Epithelial cell of esophagus (primary cell): ENCODE results near the gene CLMN.

ENCODE experiments used
- DNase-seq: peaks from one replicate; pipeline ENCODE4 v3.0.0; 2010; ENCODE audit warnings: low read depth
- H3K4me3 ChIP-seq: 2 replicates; pipeline ENCODE4 v1.5.1; 2011; ENCODE audit warnings: mild to moderate bottlenecking, low read length, control low read depth
- TF ChIP-seq, protein P1 (sequence below): IDR thresholded peaks from 2 replicates; pipeline ENCODE4 v1.5.1; 2011; ENCODE audit warnings: low read depth, mild to moderate bottlenecking, low read length, control low read depth, inconsistent platforms; ENCODE audit not compliant: insufficient read depth; ENCODE audit errors: missing control alignments

The CLMN gene

DNA sequence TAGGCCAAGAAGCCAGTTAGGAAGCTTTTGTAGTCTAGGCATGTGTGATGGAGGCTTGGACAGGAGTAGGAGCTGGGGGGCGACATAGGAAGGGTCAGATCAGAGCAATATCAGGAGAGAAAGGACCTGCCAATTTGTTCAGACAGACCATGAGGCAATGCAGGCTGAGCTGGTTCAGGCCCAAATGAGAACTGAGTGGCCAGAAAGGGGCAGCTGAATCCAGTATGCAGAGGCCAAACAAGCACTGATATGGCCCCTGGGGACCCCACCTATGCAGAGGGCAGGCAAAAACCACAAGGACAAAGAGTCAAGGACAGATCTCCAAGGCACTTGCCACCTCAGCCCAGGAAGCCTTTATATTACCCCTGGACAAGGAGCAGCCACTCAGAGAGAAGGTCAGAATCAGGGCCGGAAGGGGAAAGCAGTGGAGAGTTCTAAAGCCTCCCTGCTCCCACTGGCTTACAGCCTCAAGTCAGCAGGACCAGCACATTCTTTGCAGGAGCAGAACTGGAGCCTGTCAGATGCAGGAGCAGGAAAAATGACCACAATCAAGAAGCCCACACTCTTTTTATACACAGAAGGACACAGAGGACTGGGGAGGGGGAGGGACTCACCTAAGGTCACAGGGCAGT, 37.2 kb downstream of the CLMN start:
- no peak for DNase-seq
- no peak overlapping the region for H3K4me3 ChIP-seq
- TF ChIP-seq, protein P1, sequence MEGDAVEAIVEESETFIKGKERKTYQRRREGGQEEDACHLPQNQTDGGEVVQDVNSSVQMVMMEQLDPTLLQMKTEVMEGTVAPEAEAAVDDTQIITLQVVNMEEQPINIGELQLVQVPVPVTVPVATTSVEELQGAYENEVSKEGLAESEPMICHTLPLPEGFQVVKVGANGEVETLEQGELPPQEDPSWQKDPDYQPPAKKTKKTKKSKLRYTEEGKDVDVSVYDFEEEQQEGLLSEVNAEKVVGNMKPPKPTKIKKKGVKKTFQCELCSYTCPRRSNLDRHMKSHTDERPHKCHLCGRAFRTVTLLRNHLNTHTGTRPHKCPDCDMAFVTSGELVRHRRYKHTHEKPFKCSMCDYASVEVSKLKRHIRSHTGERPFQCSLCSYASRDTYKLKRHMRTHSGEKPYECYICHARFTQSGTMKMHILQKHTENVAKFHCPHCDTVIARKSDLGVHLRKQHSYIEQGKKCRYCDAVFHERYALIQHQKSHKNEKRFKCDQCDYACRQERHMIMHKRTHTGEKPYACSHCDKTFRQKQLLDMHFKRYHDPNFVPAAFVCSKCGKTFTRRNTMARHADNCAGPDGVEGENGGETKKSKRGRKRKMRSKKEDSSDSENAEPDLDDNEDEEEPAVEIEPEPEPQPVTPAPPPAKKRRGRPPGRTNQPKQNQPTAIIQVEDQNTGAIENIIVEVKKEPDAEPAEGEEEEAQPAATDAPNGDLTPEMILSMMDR: no peak

DNA sequence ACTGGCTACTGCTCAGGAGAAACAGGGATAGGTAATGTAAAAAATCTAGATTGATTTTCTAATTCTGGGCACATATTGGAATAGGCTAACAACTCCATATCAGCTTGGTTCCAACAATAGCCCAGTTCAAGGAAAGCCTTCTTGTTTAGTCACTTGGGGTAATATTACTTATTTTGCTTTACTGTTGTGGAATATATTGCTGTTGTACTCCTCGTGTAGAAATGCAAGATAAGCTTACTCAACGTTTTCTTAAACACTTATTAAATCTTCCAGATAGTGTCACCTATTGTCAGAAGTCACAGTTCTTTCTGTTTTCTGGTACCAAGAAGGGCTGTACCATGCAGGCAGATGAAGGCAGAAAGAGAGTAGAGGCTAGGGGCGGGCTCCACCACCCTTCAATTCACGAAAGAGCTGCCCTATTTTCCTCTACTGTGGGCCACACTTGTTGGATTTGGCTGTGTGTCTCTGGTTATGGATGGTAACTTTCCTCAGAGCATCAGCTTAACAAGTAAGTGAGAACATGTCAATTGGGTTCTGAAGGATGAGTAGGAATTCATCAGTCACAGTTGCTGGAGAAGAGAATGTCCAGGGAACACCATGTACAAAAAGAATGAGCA, 38.0 kb downstream of the CLMN start:
- TF ChIP-seq, protein P1: no peak
- no peak for DNase-seq

GRCh38 chr14:95275494-95275893, 44.2 kb downstream of the CLMN start:
- DNase-seq: no peak
- no peak overlapping the region for H3K4me3 ChIP-seq
- TF ChIP-seq, protein P1: no peak

More for the DNA sequence above, 38.0 kb downstream of the CLMN start:
- no peak overlapping the region for H3K4me3 ChIP-seq

GRCh38 chr14:95274874-95275273, 44.8 kb downstream of the CLMN start:
- TF ChIP-seq, protein P1: no peak
- no peak for DNase-seq
- no peak overlapping the region for H3K4me3 ChIP-seq

- no peak overlapping the region for H3K4me3 ChIP-seq
- DNase-seq: no peak
- TF ChIP-seq, protein P1: no peak
Measured at GRCh38 chr14:95274279-95274678, 45.4 kb downstream of the CLMN start.

- no peak for DNase-seq
- TF ChIP-seq, protein P1: no peak
- H3K4me3 ChIP-seq: no peak overlapping the region
Measured at GRCh38 chr14:95273001-95273978, 46.4 kb downstream of the CLMN start.
